HuH-7 (cell line): ENCODE results near the gene DNLZ.

Experiments
- DNase-seq: peaks from one replicate; pipeline ENCODE4 v3.0.0; 2011; ENCODE audit warnings: low spot score

The DNLZ gene

DNA sequence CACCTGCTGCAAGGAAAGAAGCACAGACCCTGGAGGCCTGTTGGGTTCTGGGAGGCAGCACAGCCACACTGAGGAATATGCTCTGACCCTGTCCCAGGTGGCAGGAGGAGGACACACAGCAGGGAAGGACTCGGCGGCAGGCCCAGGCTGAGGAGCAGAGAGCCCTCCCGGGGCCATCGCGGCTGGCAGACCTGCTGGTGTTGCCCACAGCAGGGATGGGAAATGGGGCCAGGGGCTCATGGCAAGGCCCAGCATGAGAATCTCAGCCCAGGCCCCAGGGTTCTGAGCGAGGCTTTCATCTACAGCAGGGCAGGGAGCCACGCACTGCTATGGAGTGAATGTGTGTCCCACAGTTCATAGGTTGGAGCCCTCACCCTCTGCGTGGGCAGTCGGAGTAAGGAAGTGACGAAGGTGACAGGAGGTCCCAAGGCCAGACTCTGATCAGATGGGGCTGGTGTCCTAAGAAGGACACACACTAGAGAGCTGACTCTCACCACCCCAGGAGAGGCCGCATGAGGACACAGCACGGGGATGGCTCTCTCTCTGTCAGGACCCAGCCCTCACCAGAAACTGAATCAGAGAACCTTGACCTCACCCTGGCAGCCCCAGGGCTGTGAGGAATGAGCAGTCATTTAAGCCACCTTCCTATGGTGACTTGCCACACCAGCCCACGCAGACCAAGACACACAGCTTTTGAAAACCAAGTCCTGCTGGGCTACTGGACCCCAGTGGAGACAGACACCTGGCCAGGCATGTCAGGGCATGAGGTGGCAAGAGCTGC is 46.5 kb downstream of the DNLZ start:
- DNase-seq = no peak

GRCh38 chr9:136316271-136316751 is 47.2 kb downstream of the DNLZ start:
- DNase-seq = no peak

- no peak for DNase-seq
Observed at GRCh38 chr9:136314944-136315343, 48.6 kb downstream of the DNLZ start.

DNA sequence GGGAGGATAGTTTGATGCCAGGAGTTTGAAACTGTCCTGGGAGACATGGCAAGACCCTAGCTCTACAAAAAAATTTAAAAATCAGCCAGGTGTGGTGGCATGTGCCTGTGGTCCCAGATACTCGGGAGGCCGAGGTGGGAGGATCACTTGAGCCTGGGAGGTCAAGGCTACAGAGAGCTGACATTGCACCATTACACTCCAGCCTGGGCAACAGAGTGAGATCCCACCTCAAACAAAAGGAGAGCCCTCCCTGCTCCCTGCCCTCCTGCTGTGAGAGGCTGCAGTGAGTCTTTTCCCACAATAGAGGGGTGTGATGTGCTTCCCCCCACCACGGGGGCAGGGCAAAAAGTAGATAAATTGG is 49.5 kb downstream of the DNLZ start:
- no peak for DNase-seq

DNA sequence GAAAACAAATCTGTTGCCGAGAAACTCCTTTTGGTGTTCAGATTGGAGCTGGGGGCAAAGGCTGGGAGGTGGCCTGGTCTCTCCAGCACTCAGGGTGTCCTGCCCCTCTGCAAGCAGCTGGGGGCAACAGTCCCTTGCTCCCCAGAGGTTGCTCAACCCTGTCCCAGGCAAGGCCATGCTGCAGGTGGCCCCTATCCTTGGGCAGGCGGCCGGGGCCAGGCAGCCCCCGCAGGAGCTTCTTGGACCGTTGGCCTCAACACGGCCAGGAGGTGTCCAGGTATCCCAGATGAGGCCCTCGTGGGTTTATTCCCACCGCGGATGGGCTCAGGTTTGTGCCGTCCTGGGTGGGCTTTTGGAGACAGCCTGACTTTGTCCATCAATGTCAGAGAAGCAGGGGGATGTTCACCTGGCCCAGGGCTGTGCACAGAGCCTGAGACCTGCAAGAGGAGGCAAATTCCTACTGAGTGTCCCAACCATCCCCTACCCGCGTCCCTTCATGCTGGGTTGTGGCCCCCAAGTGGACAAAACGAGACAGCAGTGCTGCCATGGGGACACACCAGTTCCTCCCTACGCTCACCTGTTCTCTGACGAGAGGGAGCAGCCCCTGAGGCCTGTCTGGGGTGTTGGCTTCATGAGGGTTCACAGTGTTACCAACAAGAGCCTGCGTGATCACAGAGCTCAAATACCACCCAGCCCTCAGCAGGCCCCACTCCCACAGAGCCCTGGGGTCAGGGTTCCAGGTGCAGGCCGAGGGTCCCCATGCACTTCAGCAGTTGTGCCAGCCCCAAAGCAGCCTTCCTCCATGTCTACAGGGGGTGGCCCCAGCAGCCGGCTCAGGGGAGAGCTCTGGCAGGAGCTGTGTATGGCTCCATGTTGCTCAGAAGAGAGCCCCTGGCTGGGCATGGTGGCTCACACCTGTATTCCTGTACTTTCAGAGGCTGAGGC is 50.2 kb downstream of the DNLZ start:
- DNase-seq = no peak

DNA sequence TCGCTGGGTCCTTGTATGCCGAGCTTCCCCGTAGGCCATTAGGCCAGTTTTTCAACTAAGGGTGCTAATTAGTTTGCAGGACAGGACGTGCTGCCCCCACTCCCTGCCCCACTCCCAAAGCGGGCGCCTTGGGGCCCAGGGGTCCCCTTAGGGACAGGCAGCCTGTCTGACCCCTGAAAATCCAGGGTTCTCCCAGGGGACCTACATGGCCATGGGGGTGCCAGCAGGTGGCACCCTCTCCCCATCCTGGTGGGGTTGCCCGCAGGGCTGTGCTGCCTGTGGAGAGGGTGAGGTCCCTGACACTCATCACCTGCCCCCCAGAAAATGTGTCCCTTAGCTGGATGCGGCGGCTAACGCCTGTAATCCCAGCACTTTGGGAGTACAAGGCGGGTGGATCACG is 51.1 kb downstream of the DNLZ start:
- DNase-seq = peak; percentile 70

- no peak for DNase-seq
Observed at GRCh38 chr9:136312009-136312375, 51.6 kb downstream of the DNLZ start.

DNA sequence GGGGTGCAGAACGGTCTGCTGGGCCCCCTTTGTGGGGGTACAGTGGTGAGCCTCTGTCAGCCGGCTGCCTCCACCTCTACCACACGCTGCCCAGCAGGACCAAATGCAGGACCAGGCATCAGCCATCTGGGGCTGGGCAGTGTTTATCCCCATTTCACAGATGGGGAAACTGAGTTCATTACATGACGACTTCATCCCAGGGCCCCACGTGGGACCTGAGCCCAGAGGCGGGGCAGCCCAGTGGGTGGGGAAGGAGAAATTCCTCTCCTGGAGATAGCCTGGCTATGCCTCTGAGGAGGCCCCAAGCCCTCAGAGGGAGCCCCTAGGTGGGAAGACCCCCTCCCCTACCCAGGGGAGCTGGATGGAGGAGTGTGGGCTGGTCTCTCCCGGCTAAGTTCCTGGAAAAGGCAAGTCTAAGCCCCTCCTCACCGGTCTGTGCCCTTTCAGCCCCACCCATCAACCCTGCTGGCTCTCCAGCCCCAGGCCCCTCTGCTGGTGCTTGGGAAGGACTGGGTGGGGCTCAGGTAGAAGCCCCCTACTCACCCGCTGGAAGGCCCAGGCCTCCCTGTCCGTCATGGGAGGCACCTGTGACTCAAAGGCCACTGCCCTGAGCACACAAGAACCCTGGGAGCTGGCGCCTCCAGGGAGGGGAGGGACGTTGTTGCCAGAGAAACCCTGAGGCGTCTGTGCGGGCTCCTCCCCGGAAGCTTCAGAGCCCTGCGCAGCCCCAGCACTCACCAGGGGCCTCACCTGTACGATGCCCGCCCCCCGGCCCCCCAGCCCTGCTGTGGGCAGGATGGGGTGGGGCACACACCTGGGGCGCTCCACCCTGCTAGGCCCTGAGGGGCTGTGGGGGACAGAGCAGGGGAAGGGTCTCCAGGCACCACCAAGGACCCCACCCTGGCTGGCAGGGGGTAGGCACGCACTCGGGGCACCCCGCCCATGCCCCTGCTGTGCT is 52.2 kb downstream of the DNLZ start:
- DNase-seq = no peak

- DNase-seq = no peak
Observed at GRCh38 chr9:136310273-136311030, 53.1 kb downstream of the DNLZ start.

GRCh38 chr9:136309806-136310220 is 53.7 kb downstream of the DNLZ start:
- DNase-seq = no peak
